NOMO-1 treated with dmso at 0.1 percent for 144 hours (cell line): Measurements from ENCODE around the gene PRKCE.

Experiments
- DNase-seq: peaks from one replicate; lab custom pipeline; 2025; ENCODE audit not compliant: unreplicated experiment; lab: John Stamatoyannopoulos, UW

The PRKCE gene

GRCh38 chr2:45953376-45954027, 302.0 kb downstream of the PRKCE start:
- no peak for DNase-seq

GRCh38 chr2:45954233-45954850, 302.9 kb downstream of the PRKCE start:
- DNase-seq: no peak

DNA sequence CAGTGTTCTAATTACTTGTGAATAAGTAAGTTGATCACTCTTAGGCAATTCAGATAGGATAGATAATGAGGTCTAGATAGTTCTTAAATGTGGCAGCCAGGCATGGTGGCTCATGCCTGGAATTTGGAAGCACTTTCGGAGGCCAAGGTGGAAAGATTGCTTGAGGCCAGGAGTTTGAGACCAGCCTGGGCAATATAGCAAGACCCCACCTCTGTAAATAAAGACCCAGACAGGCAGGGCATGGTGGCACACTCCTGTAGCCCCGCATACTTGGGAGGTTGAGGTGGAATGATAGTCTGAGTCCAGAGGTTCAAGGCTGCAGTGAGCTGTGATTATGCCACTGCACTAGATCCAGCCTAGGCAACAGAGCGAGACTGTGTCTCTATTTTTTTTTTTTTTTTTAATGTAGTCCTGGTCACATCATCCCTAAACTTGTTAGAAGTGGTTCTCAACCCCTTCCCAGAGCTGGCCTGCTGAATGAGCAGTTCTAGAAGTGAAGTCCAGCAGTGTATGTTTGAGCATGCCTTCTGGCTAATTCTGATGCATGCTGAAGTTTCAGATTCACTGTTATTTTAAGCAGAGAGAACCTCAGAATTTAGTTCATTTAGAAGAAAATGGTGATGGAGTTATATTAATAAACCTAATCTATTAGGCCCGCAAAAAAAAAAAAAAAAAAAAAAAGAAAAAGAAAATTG, 306.2 kb downstream of the PRKCE start:
- no peak for DNase-seq

DNA sequence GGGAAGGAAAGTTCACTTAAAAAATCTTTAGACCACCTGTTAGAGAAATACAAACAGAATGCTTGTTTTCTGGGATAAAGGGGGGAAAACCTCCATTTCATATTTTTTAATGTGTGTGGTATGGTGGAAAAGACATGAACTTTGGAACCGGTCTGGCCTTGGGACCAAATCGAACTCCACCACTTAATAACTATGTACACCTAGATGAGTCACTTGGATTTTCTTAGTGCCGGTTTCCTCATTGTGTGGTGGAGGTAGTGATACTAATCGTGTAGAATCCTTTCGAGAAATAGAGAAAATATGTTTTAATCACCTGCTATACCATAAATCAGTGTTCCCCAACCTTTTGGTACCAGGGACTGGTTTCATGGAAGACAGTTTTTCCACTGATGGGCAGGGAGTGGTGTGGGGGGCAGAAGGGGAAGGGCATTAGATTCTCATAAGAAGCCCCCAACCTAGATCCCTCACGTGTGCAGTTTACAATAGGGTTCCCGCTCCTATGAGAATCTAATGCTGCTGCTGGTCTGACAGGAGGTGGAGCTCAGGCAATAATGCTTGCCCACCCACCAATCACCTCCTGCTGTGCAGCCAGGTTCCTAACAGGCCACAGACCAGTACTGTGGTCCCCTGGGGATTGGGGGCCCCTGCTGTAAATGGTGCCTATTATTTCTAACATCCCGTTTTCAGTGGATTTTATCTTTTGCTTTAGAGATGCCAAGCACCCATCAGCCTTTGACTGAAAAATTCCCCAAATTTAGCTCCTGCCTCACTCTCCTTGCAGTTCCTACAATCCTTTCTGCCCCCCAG, 308.8 kb downstream of the PRKCE start:
- DNase-seq: no peak

GRCh38 chr2:45962177-45962921, 310.9 kb downstream of the PRKCE start:
- DNase-seq: no peak

DNA sequence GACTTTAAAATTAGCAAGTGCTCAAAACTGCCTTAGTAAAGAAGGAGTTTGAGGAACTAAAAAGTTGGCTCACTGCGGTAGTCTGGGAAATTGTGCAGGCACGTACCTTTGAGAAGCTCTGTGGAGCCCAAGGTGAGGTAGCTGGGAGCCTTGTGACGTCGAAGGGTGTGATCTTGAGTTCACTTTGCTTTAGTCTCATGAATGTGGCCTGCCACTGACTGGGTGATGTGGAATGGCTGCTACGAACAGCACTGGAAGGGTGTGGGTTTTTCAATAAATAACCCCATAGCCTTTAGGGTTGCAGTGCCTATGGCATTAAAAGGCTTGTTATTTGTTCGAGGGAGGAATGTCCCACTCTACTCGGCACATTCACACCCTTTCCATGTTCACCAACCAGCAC, 312.3 kb downstream of the PRKCE start:
- no peak for DNase-seq

GRCh38 chr2:45964223-45964841, 312.9 kb downstream of the PRKCE start:
- DNase-seq: no peak

DNA sequence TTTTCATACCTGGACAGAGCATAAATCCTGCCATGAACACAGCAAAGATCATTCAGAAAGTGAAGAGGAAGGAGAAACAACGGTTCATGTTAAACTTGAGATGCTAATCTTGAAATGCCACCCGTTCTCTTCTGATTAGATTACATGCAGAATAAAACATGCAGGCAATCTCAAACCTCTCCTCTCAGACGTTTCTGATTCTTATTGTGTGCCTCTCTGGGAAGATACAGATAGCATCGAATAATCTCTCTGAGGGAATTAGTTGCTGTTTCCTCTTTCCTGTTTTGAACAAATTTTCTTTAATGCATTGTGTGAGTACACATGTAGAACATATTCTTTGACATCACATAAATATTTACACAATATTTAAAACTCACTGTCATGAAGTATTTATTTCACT, 313.4 kb downstream of the PRKCE start:
- DNase-seq: no peak

- DNase-seq: no peak
Measured at GRCh38 chr2:45965871-45966498, 314.5 kb downstream of the PRKCE start.

- no peak for DNase-seq
Measured at GRCh38 chr2:45968946-45969584, 317.6 kb downstream of the PRKCE start.

GRCh38 chr2:45973426-45973825, 322.0 kb downstream of the PRKCE start:
- no peak for DNase-seq

- no peak for DNase-seq
Measured at GRCh38 chr2:45974056-45974455, 322.6 kb downstream of the PRKCE start.

DNA sequence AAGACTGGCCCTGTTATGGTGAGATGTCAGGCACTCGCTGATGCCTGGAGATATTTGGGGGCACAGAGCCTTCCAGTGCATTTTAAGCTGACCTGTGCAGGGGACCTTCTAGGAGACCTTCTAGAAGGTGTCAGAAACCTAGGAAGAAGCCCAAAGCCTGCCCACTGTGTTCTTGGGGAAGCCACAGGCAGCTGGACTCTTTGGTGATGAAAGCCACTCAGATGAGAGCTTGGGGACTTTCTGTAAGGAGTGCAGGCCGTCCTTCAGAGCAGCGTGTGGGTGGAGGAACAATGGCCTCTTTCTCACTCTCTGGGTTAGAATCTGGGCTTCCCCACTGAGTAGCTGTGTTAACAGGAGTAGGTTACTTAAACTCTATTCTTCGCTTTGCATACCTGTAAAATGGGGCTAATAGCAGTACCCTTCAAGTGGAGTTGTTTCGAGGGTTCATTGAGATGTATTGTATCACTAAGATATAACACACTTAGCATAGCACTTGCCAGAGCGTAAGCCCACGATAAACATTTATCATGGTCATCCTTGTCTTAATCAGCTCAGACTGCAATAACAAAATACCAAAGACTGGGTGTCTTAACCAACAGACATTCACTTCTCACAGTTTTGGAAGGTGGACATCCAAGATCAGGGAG, 323.4 kb downstream of the PRKCE start:
- no peak for DNase-seq

- DNase-seq: no peak
Measured at GRCh38 chr2:45975752-45976517, 324.5 kb downstream of the PRKCE start.

DNA sequence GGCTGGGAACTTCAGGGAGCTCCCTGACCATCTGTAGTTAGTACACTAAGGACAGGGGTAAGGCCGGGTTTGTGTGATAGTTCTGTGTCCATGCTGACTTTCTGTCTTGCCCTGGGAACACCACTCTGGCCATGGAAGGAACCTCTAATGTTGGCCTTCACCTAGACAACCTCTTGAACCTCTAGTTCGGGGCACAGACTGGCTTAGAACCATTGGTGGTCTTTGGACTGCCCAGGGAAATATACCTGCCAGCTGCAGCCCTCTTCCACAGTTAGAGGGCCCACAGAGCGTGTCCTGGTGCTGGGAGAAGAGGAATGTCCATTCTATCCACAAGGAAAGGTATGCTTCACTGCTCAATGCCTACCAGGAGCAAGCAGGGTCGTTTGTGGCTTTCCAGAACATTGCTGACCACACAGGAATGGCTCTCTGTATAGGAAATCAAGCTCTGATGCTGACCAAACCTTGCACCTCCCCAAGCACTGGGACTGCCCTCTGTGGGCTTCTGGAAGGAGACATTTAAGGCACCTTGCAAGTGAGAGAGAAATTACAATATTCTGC, 326.9 kb downstream of the PRKCE start:
- no peak for DNase-seq

GRCh38 chr2:45979065-45979464, 327.6 kb downstream of the PRKCE start:
- DNase-seq: no peak

GRCh38 chr2:45980161-45980865, 328.8 kb downstream of the PRKCE start:
- no peak for DNase-seq
